NCI-H1092 treated with DMSO at 0.1 percent for 48 hours (cell line): ENCODE results near the gene CLTCL1.
"Not testable (repeated sequence)": the region's sequence is repeated elsewhere in the genome, so short reads cannot be mapped to it uniquely, and the experiment has no call there.

Source experiments
- DNase-seq: peaks from one replicate; lab custom pipeline; 2025; lab: John Stamatoyannopoulos, UW

CLTCL1 gene

GRCh38 chr22:19216579-19216978 lies 74.9 kb downstream of the CLTCL1 start:
- no peak for DNase-seq

GRCh38 chr22:19215360-19215759 lies 76.2 kb downstream of the CLTCL1 start:
- DNase-seq = no peak

- no peak for DNase-seq
Observed at GRCh38 chr22:19214078-19214473, 77.4 kb downstream of the CLTCL1 start.

GRCh38 chr22:19213442-19214077 lies 78.0 kb downstream of the CLTCL1 start:
- DNase-seq = no peak

- no peak for DNase-seq
Observed at GRCh38 chr22:19213001-19213400, 78.5 kb downstream of the CLTCL1 start.

- no peak for DNase-seq
Observed at GRCh38 chr22:19212302-19212870, 79.1 kb downstream of the CLTCL1 start.

- no peak for DNase-seq
Observed at GRCh38 chr22:19210188-19210587, 81.3 kb downstream of the CLTCL1 start.

GRCh38 chr22:19208287-19208847 lies 83.2 kb downstream of the CLTCL1 start:
- DNase-seq = no peak

GRCh38 chr22:19207884-19208283 lies 83.6 kb downstream of the CLTCL1 start:
- no peak for DNase-seq

GRCh38 chr22:19207401-19207808 lies 84.1 kb downstream of the CLTCL1 start:
- DNase-seq = no peak

GRCh38 chr22:19206287-19206686 lies 85.2 kb downstream of the CLTCL1 start:
- DNase-seq = no peak

- DNase-seq = no peak
Observed at GRCh38 chr22:19204640-19205039, 86.9 kb downstream of the CLTCL1 start.

- DNase-seq = no peak
Observed at GRCh38 chr22:19203834-19204233, 87.7 kb downstream of the CLTCL1 start.

GRCh38 chr22:19202799-19203186 lies 88.7 kb downstream of the CLTCL1 start:
- DNase-seq = not testable (repeated sequence)

- no peak for DNase-seq
Observed at GRCh38 chr22:19201869-19202798, 89.4 kb downstream of the CLTCL1 start.

- no peak for DNase-seq
Observed at GRCh38 chr22:19201130-19201868, 90.2 kb downstream of the CLTCL1 start.

GRCh38 chr22:19199479-19199878 lies 92.0 kb downstream of the CLTCL1 start:
- DNase-seq = no peak

- DNase-seq = no peak
Observed at GRCh38 chr22:19197997-19198865, 93.3 kb downstream of the CLTCL1 start.

GRCh38 chr22:19196841-19197612 lies 94.5 kb downstream of the CLTCL1 start:
- no peak for DNase-seq
